Right lobe of liver (tissue), 4 donors: ENCODE measurements around the gene NDUFS2.
"Not testable (repeated sequence)": the region's sequence is repeated elsewhere in the genome, so short reads cannot be mapped to it uniquely, and the experiment has no call there.

ENCODE experiments used
- CTCF ChIP-seq, 4 donors: fragments of 200-600 bp in 3 of 4; fragments of 450-650 bp in 1 of 4; IDR thresholded peaks; one replicate each; pipeline versions ENCODE4 v1.5.1 to v1.8.0; 2016 to 2022; ENCODE audit warnings: antibody characterized with exemption in 4 of 4, mild to moderate bottlenecking in 2 of 4
- POLR2A ChIP-seq: fragments of 450-650 bp; IDR thresholded peaks from one replicate; pipeline ENCODE4 v1.6.1; 2017; ENCODE audit warnings: antibody characterized with exemption, mild to moderate bottlenecking
- donor health status: DM: no; HTN: no; CAD: no.
- donor health status: DM: no; HTN: no; CAD: no.
- donor health status: DM: no; HTN: yes; CAD: no.

- TF ChIP-seq CTCF (IDR thresholded peaks at IDR 0.05); POLR2A: not testable (repeated sequence)
These were observed 22.5 kb downstream of the NDUFS2 start for GRCh38 chr1:161224695-161225087.
